Activated T-cell treated with anti-CD3 and anti-CD28 coated beads, Interleukin-2, amount 50 U/mL, for 24 hours (primary cell): ENCODE results near the gene OR7E24.
A peak's percentile ranks its signal among the peaks of the same experiment; 100 is the strongest.
"Not testable (repeated sequence)": the region's sequence is repeated elsewhere in the genome, so short reads cannot be mapped to it uniquely, and the experiment has no call there.

Source experiments
- DNase-seq: peaks from one replicate; pipeline ENCODE4 v3.0.0-alpha.2; 2020
- H3K27ac Mint-ChIP-seq: 2 replicates; pipeline ENCODE4 v1.8.0; 2020; ENCODE audit warnings: mild to moderate bottlenecking, mixed read lengths
- H3K27me3 Mint-ChIP-seq: 2 replicates; pipeline ENCODE4 v1.8.0; 2020; ENCODE audit warnings: mixed read lengths
- H3K36me3 Mint-ChIP-seq: 2 replicates; pipeline ENCODE4 v1.8.0; 2020; ENCODE audit warnings: low read depth, mixed read lengths
- H3K4me1 Mint-ChIP-seq: 2 replicates; pipeline ENCODE4 v1.8.0; 2020; ENCODE audit warnings: low read depth, mixed read lengths
- H3K4me3 Mint-ChIP-seq: 2 replicates; pipeline ENCODE4 v1.8.0; 2020; ENCODE audit warnings: mild to moderate bottlenecking, moderate library complexity, mixed read lengths
- H3K9me3 Mint-ChIP-seq: 2 replicates; pipeline ENCODE4 v1.8.0; 2020; ENCODE audit warnings: mixed read lengths

Gene OR7E24

GRCh38 chr19:9250630-9251029, at the start of gene OR7E24:
Gene OR7E24, plus strand, starts transcription at chr19:9250930. Its CDS starts 114 bp downstream, at chr19:9251044.
- Mint-ChIP-seq H3K4me1 (no peaks in the 10 kb centered on the region), H3K36me3 (no peaks in the 10 kb centered on the region), H3K27me3 (peaks cover 15% of the 10 kb centered on the region), H3K27ac (no peak within 1 kb of the TSS), H3K9me3 (peaks cover 3% of the 10 kb centered on the region), H3K4me3 (no peak within 1 kb of the TSS)
- DNase-seq, result no peak

GRCh38 chr19:9205501-9206113, 45.1 kb upstream of the OR7E24 start:
- DNase-seq, result peak; percentile 76
- peaks cover 14% of the 10 kb centered on the region for H3K27me3 Mint-ChIP-seq
- H3K4me3 Mint-ChIP-seq, result peak overlapping the region; percentile 62
- H3K9me3 Mint-ChIP-seq, result no peaks in the 10 kb centered on the region
- H3K4me1 Mint-ChIP-seq, result peaks cover 6% of the 10 kb centered on the region
- no peak overlapping the region for H3K27ac Mint-ChIP-seq
- no peaks in the 10 kb centered on the region for H3K36me3 Mint-ChIP-seq

GRCh38 chr19:9219489-9219888, 31.2 kb upstream of the OR7E24 start, which contains the start of gene OR7D4:
Gene OR7D4, minus strand, starts transcription at chr19:9219589. Its CDS starts 4,752 bp downstream, at chr19:9214837.
- Mint-ChIP-seq H3K4me3 (no peak within 1 kb of the TSS), H3K27me3 (peaks cover 20% of the 10 kb centered on the region), H3K36me3 (no peaks in the 10 kb centered on the region), H3K9me3 (peaks cover 5% of the 10 kb centered on the region), H3K27ac (no peak within 1 kb of the TSS), H3K4me1 (no peaks in the 10 kb centered on the region)
- no peak for DNase-seq

- H3K27me3 Mint-ChIP-seq, result peaks cover 15% of the 10 kb centered on the region
- peaks cover 5% of the 10 kb centered on the region for H3K9me3 Mint-ChIP-seq
- no peak overlapping the region for H3K4me3 Mint-ChIP-seq
- no peaks in the 10 kb centered on the region for H3K36me3 Mint-ChIP-seq
- no peak overlapping the region for H3K27ac Mint-ChIP-seq
- H3K4me1 Mint-ChIP-seq, result no peaks in the 10 kb centered on the region
- no peak for DNase-seq
Measured at GRCh38 chr19:9251236-9251635, 506 bp downstream of the OR7E24 start.

GRCh38 chr19:9283485-9283884, 32.8 kb downstream of the OR7E24 start:
- not testable (repeated sequence) for H3K27me3 Mint-ChIP-seq, H3K27ac Mint-ChIP-seq, H3K4me1 Mint-ChIP-seq
- DNase-seq, result peak; percentile 69
- peaks cover 26% of the 10 kb centered on the region for H3K36me3 Mint-ChIP-seq
- H3K9me3 Mint-ChIP-seq, result peaks cover 45% of the 10 kb centered on the region
- H3K4me3 Mint-ChIP-seq, result peak overlapping the region; percentile 64

GRCh38 chr19:9289231-9289884, 38.6 kb downstream of the OR7E24 start:
- Mint-ChIP-seq H3K36me3 (peaks cover 65% of the 10 kb centered on the region), H3K27me3 (no peaks in the 10 kb centered on the region), H3K27ac (no peak overlapping the region), H3K4me1 (peaks cover 1% of the 10 kb centered on the region), H3K4me3 (no peak overlapping the region), H3K9me3 (peaks cover 49% of the 10 kb centered on the region)
- DNase-seq, result no peak

GRCh38 chr19:9295411-9295849, 44.7 kb downstream of the OR7E24 start:
- DNase-seq, result no peak
- no peaks in the 10 kb centered on the region for H3K4me1 Mint-ChIP-seq
- H3K27ac Mint-ChIP-seq, result no peak overlapping the region
- H3K4me3 Mint-ChIP-seq, result no peak overlapping the region
- H3K9me3 Mint-ChIP-seq, result peaks cover 61% of the 10 kb centered on the region
- H3K27me3 Mint-ChIP-seq, result no peaks in the 10 kb centered on the region
- H3K36me3 Mint-ChIP-seq, result peaks cover 93% of the 10 kb centered on the region

GRCh38 chr19:9296336-9296735, 45.6 kb downstream of the OR7E24 start:
- H3K4me1 Mint-ChIP-seq, result no peaks in the 10 kb centered on the region
- H3K27ac Mint-ChIP-seq, result no peak overlapping the region
- no peaks in the 10 kb centered on the region for H3K27me3 Mint-ChIP-seq
- H3K36me3 Mint-ChIP-seq, result peaks cover 96% of the 10 kb centered on the region
- DNase-seq, result no peak
- H3K4me3 Mint-ChIP-seq, result no peak overlapping the region
- peaks cover 65% of the 10 kb centered on the region for H3K9me3 Mint-ChIP-seq
